Activated B cell treated with CpG ODN at 0.5 μM for 24 hours (primary cell): ENCODE measurements around the gene COL19A1. TPM values are rescaled to one million over a fixed set of nuclear protein-coding genes. Genes with fewer than 3 reads are reported as not detected.

Experiments
- ATAC-seq: fragments of 200-7000 bp; cut with Tn5 transposase; one replicate; pipeline ENCODE4 v1.10.0; 2021; ENCODE audit warnings: low read depth, mild to moderate bottlenecking, moderate library complexity
- CTCF ChIA-PET: fragments of 350-600 bp; sonication (Branson Sonifier 250); formaldehyde crosslinking; loops from one replicate; lab custom pipeline; 2021; ENCODE audit warnings: antibody characterized with exemption; lab: Charles Lee
- POLR2A ChIA-PET: fragments of 350-600 bp; sonication (Branson Sonifier 250); formaldehyde crosslinking; loops from one replicate; lab custom pipeline; 2021; ENCODE audit warnings: antibody characterized with exemption; lab: Charles Lee
- DNase-seq: peaks from one replicate; pipeline ENCODE4 v3.0.0; 2022
- H3K27ac Mint-ChIP-seq: one replicate; pipeline ENCODE4 v1.8.0; 2020; ENCODE audit warnings: mixed read lengths
- H3K27me3 Mint-ChIP-seq: one replicate; pipeline ENCODE4 v1.8.0; 2021; ENCODE audit warnings: mixed read lengths
- H3K36me3 Mint-ChIP-seq: one replicate; pipeline ENCODE4 v1.8.0; 2021; ENCODE audit warnings: low read depth, mixed read lengths
- H3K4me1 Mint-ChIP-seq: one replicate; pipeline ENCODE4 v1.8.0; 2021; ENCODE audit warnings: mixed read lengths
- H3K4me3 Mint-ChIP-seq: one replicate; pipeline ENCODE4 v1.8.0; 2020; ENCODE audit warnings: mild to moderate bottlenecking, mixed read lengths
- H3K9me3 Mint-ChIP-seq: one replicate; pipeline ENCODE4 v1.8.0; 2020; ENCODE audit warnings: mixed read lengths
- intact Hi-C: fragments of 100-400 bp; cut with micrococcal nuclease; formaldehyde crosslinking; loops from one replicate; pipeline ENCODE4 v1.15.1; 2024
- total RNA-seq: library from RNA; stranded (reverse); gene quantifications from 2 replicates; pipeline ENCODE4 v1.2.3, GENCODE V29; 2022
- TF ChIP-seq, protein P1 (sequence below): fragments of 200-600 bp; IDR thresholded peaks from one replicate; pipeline ENCODE4 v1.8.0; 2022; ENCODE audit warnings: antibody characterized with exemption, mild to moderate bottlenecking

Gene COL19A1
- total RNA-seq, 1 donor from 2014 or later = 54.4 TPM

DNA sequence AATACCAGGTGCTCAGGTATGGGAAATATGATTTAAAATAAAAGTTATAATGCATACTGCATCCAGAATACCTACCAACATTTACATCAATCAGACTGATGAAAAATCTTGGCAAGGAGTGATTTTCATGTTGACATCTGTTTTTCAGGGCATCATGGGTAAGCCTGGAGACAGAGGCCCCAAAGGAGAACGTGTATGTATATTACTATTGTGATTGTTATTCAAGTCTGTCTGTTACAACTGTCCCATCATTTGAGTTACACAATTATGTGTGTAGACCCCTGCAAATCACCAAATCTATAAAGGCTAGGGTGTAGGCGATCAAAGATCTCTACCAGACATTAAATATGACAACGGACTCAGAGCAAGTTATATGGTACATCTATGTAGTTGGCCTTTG is 318.4 kb downstream of the COL19A1 start:
- ChIA-PET CTCF (no interaction called here), POLR2A (no interaction called here)
- no peaks in the 10 kb centered on the region for H3K27me3 Mint-ChIP-seq
- TF ChIP-seq, protein P1, sequence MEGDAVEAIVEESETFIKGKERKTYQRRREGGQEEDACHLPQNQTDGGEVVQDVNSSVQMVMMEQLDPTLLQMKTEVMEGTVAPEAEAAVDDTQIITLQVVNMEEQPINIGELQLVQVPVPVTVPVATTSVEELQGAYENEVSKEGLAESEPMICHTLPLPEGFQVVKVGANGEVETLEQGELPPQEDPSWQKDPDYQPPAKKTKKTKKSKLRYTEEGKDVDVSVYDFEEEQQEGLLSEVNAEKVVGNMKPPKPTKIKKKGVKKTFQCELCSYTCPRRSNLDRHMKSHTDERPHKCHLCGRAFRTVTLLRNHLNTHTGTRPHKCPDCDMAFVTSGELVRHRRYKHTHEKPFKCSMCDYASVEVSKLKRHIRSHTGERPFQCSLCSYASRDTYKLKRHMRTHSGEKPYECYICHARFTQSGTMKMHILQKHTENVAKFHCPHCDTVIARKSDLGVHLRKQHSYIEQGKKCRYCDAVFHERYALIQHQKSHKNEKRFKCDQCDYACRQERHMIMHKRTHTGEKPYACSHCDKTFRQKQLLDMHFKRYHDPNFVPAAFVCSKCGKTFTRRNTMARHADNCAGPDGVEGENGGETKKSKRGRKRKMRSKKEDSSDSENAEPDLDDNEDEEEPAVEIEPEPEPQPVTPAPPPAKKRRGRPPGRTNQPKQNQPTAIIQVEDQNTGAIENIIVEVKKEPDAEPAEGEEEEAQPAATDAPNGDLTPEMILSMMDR = no peak
- DNase-seq (no peak), ATAC-seq (no peak)
- H3K36me3 Mint-ChIP-seq = peaks cover 32% of the 10 kb centered on the region
- intact Hi-C loops = no loop called here
- H3K9me3 Mint-ChIP-seq = no peaks in the 10 kb centered on the region
- no peak overlapping the region for H3K27ac Mint-ChIP-seq
- H3K4me3 Mint-ChIP-seq = no peak overlapping the region
- H3K4me1 Mint-ChIP-seq = no peaks in the 10 kb centered on the region

DNA sequence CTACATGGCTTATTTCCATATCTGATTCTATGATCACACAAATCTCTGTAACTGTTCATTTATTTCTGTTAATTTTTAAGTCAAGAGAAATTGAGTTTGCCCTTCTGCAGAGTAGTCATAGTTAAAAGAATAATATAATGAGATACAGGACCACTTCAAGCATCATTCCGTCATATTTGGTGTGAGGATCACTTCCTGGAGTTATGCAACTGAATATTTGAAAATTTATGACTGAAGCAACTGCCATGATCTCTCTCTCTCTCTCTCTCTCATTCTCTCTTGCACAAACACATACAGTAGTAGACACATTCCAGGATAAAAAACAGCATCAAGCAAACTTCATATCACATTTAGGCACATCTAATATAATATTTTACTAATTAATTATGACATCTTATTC is 320.1 kb downstream of the COL19A1 start:
- ATAC-seq (no peak), DNase-seq (no peak)
- TF ChIP-seq, protein P1 = no peak
- intact Hi-C loops = no loop called here
- Mint-ChIP-seq H3K4me3 (no peak overlapping the region), H3K27ac (no peak overlapping the region), H3K9me3 (no peaks in the 10 kb centered on the region), H3K36me3 (peaks cover 42% of the 10 kb centered on the region), H3K27me3 (no peaks in the 10 kb centered on the region), H3K4me1 (no peaks in the 10 kb centered on the region)
- CTCF ChIA-PET = no interaction called here
- POLR2A ChIA-PET = no interaction called here

DNA sequence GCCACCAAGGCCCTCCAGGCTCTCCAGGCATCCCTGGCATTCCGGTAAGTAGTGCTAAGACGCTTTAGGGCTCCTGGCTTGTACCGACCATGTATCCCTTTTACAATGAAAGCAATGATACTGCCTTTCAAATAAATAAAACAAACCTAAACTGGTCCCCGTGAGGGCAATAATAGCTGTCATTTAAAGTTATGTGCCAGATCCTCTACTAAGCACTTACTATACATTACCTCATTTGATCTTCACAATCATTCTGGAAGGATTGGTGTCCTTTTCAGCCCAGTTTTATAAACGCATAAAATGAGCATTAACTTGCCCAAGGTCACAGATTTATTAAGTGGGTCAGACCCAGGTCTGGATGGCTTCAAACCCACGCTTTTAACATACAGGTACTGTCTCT is 321.8 kb downstream of the COL19A1 start:
- Mint-ChIP-seq H3K9me3 (no peaks in the 10 kb centered on the region), H3K4me1 (no peaks in the 10 kb centered on the region), H3K4me3 (no peak overlapping the region), H3K27ac (no peak overlapping the region), H3K27me3 (no peaks in the 10 kb centered on the region), H3K36me3 (peaks cover 57% of the 10 kb centered on the region)
- ATAC-seq (no peak), DNase-seq (no peak)
- TF ChIP-seq, protein P1 = no peak
- CTCF ChIA-PET = no interaction called here
- intact Hi-C loops = no loop called here
- POLR2A ChIA-PET = no interaction called here

DNA sequence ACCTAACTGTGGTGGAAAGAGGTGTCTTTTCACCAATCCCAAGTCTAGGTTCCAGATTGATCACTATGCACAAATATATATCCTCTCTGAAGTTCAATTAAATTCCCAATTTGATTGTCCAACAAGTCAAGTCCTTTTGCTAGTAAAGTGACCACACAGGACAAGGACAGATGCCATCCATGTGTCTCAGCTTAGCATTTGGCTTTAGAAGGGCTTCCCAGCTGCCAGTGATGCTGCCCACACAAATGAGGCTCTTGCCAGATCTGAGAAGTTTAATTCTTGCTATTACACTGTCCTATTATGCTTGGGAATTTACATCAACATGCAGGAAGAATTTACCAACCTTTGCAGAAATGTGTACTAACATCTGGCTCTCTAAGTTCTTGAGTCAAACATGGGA is 328.1 kb downstream of the COL19A1 start:
- intact Hi-C loops = no loop called here
- no peak for DNase-seq
- no peaks in the 10 kb centered on the region for H3K9me3 Mint-ChIP-seq
- no peak for ATAC-seq
- no peaks in the 10 kb centered on the region for H3K27me3 Mint-ChIP-seq
- TF ChIP-seq, protein P1 = no peak
- ChIA-PET CTCF (no interaction called here), POLR2A (no interaction called here)
- H3K27ac Mint-ChIP-seq = no peak overlapping the region
- peaks cover 61% of the 10 kb centered on the region for H3K36me3 Mint-ChIP-seq
- H3K4me1 Mint-ChIP-seq = no peaks in the 10 kb centered on the region
- no peak overlapping the region for H3K4me3 Mint-ChIP-seq

DNA sequence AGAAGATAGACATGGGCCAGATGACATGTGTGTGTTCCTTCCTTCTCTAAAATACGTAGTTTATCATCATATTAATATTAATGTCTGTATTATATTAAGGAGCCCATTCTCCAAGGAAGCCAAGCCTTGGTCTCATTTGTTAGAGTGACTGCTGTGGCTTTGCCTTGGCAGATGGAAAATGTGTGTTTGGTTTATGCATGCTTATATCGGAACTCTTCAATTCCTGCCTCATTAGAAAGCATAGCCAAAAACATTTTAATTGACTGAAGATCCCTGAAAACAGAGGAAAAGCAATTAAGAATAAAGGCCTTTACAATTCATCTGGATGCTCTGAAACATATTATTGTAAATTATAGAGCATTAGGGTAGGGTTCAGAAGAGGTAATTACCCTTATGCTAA is 330.2 kb downstream of the COL19A1 start:
- Mint-ChIP-seq H3K4me1 (no peaks in the 10 kb centered on the region), H3K27ac (no peak overlapping the region), H3K4me3 (no peak overlapping the region), H3K36me3 (peaks cover 52% of the 10 kb centered on the region), H3K27me3 (no peaks in the 10 kb centered on the region), H3K9me3 (no peaks in the 10 kb centered on the region)
- intact Hi-C loops = no loop called here
- POLR2A ChIA-PET = no interaction called here
- CTCF ChIA-PET = no interaction called here
- ATAC-seq = no peak
- TF ChIP-seq, protein P1 = no peak
- no peak for DNase-seq
